Bronchial epithelial cell (primary cell): Measurements from ENCODE around the gene JPT1. TPM values are rescaled to one million over a fixed set of nuclear protein-coding genes. Genes with fewer than 3 reads are reported as not detected.
"Not testable (repeated sequence)": the region's sequence is repeated elsewhere in the genome, so short reads cannot be mapped to it uniquely, and the experiment has no call there.

ENCODE experiments used
- DNase-seq: peaks from one replicate; pipeline ENCODE4 v3.0.0-alpha.2; 2010; ENCODE audit warnings: low read depth
- FAIRE-seq: peaks from 2 replicates; lab custom pipeline; 2011; peaks lifted over from hg19 to GRCh38; lab: Jason Lieb, UNC
- H3K27me3 ChIP-seq: 2 replicates; pipeline ENCODE4 v1.5.1; 2011; ENCODE audit warnings: low read length; ENCODE audit not compliant: control insufficient read depth, insufficient read depth
- H3K36me3 ChIP-seq: 2 replicates; pipeline ENCODE4 v1.5.1; 2011; ENCODE audit warnings: low read length; ENCODE audit not compliant: control insufficient read depth, insufficient read depth
- H3K4me3 ChIP-seq: 2 replicates; pipeline ENCODE4 v1.5.1; 2011; ENCODE audit warnings: mild to moderate bottlenecking, low read depth, low read length, control low read depth
- total RNA-seq: library from RNA; depleted of rRNA; stranded (reverse); fragments of >200 nt; gene quantifications from 2 replicates; pipeline ENCODE4 v1.2.1, GENCODE V29; 2014
- TF ChIP-seq, protein P1 (sequence below): IDR thresholded peaks from 2 replicates; pipeline ENCODE4 v1.5.1; 2011; ENCODE audit warnings: mild to moderate bottlenecking, moderate library complexity, low read length, control low read depth, inconsistent platforms; ENCODE audit not compliant: insufficient read depth, severe bottlenecking

The JPT1 gene
- total RNA-seq, 1 donor from 2014 or later = 188 TPM

DNA sequence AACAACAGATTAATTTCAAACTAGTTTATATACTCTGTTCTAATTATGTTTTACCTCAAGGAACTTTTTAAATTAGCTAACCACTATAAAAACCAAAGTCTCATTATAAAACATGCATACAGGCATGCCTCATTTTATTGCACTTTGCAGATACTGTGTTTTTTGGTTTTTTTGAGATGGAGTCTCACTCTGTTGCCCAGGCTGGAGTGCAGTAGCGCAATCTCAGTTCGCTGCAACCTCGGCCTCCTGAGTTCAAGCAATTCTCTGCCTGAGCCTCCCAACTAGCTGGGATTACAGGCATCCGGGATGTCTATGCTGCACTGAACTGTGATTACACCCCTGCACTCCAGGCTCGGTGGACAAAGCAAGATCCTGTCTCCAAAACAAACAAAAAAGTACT is 8.8 kb upstream of the JPT1 start:
- Histone ChIP-seq H3K4me3 (no peak overlapping the region), H3K27me3 (no peaks in the 10 kb centered on the region), H3K36me3 (no peaks in the 10 kb centered on the region)
- TF ChIP-seq, protein P1, sequence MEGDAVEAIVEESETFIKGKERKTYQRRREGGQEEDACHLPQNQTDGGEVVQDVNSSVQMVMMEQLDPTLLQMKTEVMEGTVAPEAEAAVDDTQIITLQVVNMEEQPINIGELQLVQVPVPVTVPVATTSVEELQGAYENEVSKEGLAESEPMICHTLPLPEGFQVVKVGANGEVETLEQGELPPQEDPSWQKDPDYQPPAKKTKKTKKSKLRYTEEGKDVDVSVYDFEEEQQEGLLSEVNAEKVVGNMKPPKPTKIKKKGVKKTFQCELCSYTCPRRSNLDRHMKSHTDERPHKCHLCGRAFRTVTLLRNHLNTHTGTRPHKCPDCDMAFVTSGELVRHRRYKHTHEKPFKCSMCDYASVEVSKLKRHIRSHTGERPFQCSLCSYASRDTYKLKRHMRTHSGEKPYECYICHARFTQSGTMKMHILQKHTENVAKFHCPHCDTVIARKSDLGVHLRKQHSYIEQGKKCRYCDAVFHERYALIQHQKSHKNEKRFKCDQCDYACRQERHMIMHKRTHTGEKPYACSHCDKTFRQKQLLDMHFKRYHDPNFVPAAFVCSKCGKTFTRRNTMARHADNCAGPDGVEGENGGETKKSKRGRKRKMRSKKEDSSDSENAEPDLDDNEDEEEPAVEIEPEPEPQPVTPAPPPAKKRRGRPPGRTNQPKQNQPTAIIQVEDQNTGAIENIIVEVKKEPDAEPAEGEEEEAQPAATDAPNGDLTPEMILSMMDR = no peak
- DNase-seq (no peak), FAIRE-seq (no peak)

DNA sequence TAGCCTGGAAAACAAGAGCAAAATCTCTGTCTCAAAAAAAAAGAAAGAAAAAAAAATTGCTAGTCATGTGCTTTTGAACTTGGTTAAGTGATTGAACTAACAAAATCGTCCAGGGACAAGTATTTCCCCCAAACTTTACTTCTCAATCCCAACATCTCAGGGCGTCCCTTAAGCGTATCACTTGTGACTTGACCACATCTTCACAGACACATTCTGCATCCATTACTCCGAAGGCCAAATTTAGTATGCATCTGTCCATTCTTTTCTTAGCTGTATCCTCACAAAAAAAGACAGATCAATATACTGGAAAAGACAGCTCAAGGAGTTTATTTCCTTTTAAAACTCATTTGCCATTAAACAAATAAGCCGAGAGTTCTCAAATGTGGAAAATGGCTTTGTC is 5.9 kb upstream of the JPT1 start:
- Histone ChIP-seq H3K4me3 (no peak overlapping the region), H3K36me3 (no peaks in the 10 kb centered on the region), H3K27me3 (no peaks in the 10 kb centered on the region)
- DNase-seq = no peak
- no peak for FAIRE-seq
- TF ChIP-seq, protein P1 = no peak

DNA sequence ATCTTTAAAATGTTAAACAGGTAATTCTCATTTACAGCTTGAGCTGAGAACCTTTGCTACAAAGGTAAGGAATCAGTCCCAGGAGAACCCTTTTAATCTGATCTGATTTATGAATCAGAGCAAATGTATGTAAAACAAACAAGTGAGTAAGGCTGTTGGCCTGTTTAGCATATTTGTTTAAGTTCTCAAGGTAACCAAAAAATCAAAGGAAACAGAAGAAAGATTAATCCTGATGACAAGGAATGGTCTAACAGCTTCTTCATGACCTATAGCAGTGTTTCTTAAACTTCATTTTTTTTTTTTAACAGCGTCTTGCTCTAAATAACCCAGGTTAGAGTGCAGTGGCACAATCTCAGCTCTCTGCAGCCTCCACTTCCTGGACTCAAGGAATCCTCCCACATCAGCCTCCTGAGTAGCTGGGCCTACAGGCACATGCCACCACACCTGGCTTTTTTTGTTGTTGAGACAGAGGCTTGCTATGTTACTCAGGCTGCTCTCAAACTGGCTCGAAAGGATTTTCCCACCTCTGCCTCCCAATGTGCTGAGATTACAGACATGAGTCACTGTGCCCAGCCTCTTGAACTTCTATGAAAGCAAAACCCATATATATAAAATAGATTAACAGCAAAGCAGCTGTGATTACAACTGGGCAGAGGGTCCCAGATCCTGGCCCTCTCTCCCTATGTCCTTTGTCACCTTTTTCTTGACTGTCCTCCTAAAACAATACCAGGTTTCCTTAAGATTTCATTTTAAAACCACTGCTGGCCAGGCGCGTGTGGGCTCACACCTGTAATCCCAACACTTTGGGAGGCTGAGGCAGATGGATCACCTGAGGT is 5.1 kb upstream of the JPT1 start:
- Histone ChIP-seq H3K27me3 (no peaks in the 10 kb centered on the region), H3K4me3 (no peak overlapping the region), H3K36me3 (no peaks in the 10 kb centered on the region)
- DNase-seq = peak; percentile 97
- TF ChIP-seq, protein P1 = no peak
- no peak for FAIRE-seq

DNA sequence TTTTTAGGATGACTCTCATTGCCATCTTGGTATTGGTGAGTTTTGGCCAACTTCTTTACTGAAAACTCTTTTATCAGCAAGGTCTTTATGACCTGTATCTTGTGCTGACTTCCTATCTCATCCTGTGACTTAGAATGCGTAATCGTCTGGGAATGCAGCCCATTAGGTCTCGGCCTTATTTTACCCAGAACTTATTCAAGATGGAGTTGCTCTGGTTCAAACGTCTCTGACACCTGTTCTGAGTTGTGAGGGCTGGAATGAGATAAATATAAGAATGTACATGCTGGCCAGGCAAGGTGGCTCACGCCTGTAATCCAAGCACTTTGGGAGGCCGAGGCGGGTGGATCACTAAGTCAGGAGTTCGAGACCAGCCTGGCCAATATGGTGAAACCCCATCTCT is 4.2 kb upstream of the JPT1 start:
- not testable (repeated sequence) for H3K27me3 ChIP-seq, H3K4me3 ChIP-seq, FAIRE-seq, H3K36me3 ChIP-seq
- peak; percentile 72 for DNase-seq

DNA sequence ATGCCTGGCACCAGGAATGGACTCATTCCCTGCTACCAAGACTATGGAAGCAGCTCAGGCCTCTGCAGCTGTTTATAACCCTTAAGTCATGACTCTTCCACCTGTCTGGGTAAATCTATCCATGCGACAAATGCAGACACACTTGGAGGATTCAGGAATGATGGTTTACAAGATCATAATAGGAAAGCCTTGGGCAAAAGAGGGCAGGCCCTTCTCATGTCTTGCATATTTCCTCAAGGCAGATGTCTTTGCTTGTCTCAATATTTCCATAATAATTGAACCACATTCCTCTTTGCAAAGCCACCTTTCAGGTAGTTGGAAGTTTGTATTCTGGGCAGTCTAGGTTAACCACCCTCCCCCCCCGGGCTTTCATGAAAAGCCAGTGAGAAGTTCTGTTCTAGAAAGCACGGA is 884 bp upstream of the JPT1 start:
- Histone ChIP-seq H3K36me3 (no peaks in the 10 kb centered on the region), H3K4me3 (no peak overlapping the region), H3K27me3 (no peaks in the 10 kb centered on the region)
- peak; percentile 52 for DNase-seq
- TF ChIP-seq, protein P1 = no peak
- FAIRE-seq = no peak

DNA sequence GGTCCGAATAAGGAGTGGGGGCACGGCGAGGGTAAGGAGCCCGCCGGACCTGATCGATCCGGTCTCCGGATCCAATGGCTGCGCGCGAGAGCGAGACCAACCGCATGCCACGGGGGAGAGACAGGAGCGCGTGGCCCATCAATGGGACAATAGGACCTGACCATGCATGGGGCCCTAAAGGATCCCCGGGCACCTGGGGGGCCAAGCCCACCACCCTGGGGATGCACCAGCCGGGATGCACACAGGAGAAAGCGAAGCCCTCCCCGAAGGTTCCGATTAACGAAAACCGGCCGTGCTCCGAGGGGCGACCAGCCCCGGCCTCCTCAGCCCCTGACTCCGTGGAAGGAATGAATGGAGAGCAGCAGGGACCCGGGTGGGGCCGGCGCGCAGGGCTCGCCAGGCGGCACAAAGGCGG is 525 bp downstream of the JPT1 start:
- Histone ChIP-seq H3K4me3 (peak overlapping the region; percentile 97), H3K27me3 (no peaks in the 10 kb centered on the region), H3K36me3 (no peaks in the 10 kb centered on the region)
- no peak for FAIRE-seq
- no peak for DNase-seq
- TF ChIP-seq, protein P1 = no peak
